ACC112 (cell line): ENCODE data around the gene CA10.

ENCODE experiments used
- H2AFZ ChIP-seq: fragments of 200-600 bp; sonication (generic); one replicate; pipeline ENCODE4 v1.6.0; 2017; ENCODE audit warnings: antibody characterized with exemption, low read length; ENCODE audit not compliant: unreplicated experiment
- H3K27ac ChIP-seq: fragments of 200-600 bp; sonication (generic); 2 replicates; pipeline ENCODE4 v1.5.1; 2014; ENCODE audit warnings: low read depth, mild to moderate bottlenecking, antibody characterized with exemption, low read length, moderate library complexity
- H3K27me3 ChIP-seq: fragments of 200-600 bp; sonication (generic); 2 replicates; pipeline ENCODE4 v1.6.1; 2014; ENCODE audit warnings: mild to moderate bottlenecking, antibody characterized with exemption, low read length, moderate library complexity, mixed read lengths; ENCODE audit not compliant: insufficient read depth
- H3K36me3 ChIP-seq: fragments of 200-600 bp; sonication (generic); 2 replicates; pipeline ENCODE4 v1.6.1; 2016; ENCODE audit warnings: mild to moderate bottlenecking, antibody characterized with exemption, low read length, moderate library complexity, mixed read lengths; ENCODE audit not compliant: insufficient read depth
- H3K4me1 ChIP-seq: fragments of 200-600 bp; sonication (generic); one replicate; pipeline ENCODE4 v1.6.1; 2016; ENCODE audit warnings: low read length, mixed read lengths; ENCODE audit not compliant: insufficient read depth, unreplicated experiment, control insufficient read depth
- H3K4me3 ChIP-seq: fragments of 200-600 bp; sonication (generic); 2 replicates; pipeline ENCODE4 v1.5.1; 2014; ENCODE audit warnings: mild to moderate bottlenecking, low read depth, low read length
- H3K79me2 ChIP-seq: fragments of 200-600 bp; sonication (generic); one replicate; pipeline ENCODE4 v1.6.0; 2016; ENCODE audit warnings: low read length; ENCODE audit not compliant: control insufficient read depth, unreplicated experiment, insufficient read depth

The CA10 gene

DNA sequence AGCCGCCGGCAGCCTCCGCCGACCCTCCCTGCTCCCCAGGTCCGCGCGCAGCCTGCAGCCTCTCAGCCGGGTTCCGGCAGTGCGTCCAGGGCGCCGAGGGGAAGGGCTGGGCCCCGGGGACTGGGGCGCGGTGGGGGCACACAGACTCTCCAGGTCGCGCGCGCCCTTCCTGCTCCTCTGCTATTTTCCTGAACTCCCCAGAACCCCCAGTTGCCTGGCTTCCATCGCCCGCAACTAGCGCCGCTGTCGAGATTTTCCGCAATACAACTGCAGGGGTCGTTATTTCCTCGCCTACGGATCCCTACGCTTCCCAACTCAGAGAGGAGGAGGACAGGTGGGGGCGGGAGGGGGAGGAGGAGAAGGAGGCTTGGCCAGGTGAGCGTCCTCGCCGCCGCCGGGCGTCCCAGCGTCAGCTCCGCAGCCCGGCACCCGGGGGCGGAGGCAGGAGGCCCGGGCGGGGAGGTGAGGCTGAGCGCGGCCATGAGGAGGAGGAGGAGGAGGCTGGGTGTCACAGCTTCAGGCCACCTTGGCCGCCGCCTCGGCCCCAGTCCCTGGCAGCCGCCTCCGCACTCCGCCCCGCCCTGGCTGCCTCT lies at the start of gene CA10:
CA10 (minus strand) TSS at position 265 of the 593 bp plus-strand sequence.
- Histone ChIP-seq H3K27ac (no peak within 1 kb of the TSS), H3K79me2 (no peaks in the 10 kb centered on the region), H2AFZ (no peak within 1 kb of the TSS), H3K36me3 (no peaks in the 10 kb centered on the region), H3K4me1 (no peaks in the 10 kb centered on the region), H3K4me3 (no peak within 1 kb of the TSS), H3K27me3 (peaks cover 37% of the 10 kb centered on the region)

DNA sequence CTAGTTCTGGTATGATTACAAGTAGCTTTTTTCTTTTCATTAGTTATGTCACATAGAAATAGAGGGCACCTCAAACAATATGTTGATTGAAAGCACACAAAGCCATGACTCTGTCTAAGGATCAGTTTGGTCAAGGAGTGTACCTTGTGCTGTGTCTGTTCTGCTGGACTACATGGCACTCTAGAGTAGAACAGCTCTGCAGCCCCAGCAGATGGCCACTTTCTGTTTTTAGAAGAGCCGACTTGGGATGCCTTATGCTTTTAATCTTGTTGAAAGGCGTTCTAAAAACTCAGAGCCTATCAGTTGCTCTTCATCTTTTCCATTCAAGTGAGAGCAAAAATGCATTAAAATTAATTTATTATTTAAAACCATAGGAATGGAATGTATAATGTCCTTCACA lies 49.3 kb upstream of the CA10 start:
- H3K36me3 ChIP-seq: no peaks in the 10 kb centered on the region
- no peaks in the 10 kb centered on the region for H3K4me1 ChIP-seq
- no peak overlapping the region for H2AFZ ChIP-seq
- no peak overlapping the region for H3K27ac ChIP-seq
- H3K79me2 ChIP-seq: no peaks in the 10 kb centered on the region
- H3K4me3 ChIP-seq: no peak overlapping the region
- H3K27me3 ChIP-seq: no peaks in the 10 kb centered on the region

DNA sequence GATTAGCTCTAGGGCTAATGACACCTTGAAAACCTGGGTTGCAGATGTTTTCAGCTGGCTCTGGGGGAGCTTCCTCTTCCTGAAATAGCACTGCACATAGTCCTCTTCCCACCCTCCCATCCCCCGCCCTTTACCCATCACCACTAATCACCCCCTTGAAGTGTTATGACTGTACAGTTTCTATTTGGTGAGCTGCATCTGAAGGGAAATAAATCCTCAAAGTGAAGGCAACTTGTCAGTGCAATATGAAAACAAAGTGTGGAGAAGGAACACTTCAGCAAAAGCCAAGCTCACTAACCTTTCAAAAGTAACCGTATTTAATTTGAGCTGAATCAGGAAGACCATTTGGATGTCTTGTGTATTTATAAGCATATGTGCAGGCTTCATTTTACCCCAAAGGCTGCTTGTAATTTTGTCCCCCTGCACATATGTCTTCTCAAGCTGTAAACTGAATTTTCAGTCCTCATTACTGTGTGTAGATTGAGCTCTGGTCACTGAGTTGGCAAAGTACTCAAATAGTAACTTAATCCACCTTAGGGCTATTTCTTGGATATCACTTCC lies 44.1 kb upstream of the CA10 start:
- H3K4me3 ChIP-seq: no peak overlapping the region
- H3K4me1 ChIP-seq: no peaks in the 10 kb centered on the region
- no peak overlapping the region for H2AFZ ChIP-seq
- H3K27ac ChIP-seq: no peak overlapping the region
- no peaks in the 10 kb centered on the region for H3K36me3 ChIP-seq
- H3K79me2 ChIP-seq: no peaks in the 10 kb centered on the region
- no peaks in the 10 kb centered on the region for H3K27me3 ChIP-seq

DNA sequence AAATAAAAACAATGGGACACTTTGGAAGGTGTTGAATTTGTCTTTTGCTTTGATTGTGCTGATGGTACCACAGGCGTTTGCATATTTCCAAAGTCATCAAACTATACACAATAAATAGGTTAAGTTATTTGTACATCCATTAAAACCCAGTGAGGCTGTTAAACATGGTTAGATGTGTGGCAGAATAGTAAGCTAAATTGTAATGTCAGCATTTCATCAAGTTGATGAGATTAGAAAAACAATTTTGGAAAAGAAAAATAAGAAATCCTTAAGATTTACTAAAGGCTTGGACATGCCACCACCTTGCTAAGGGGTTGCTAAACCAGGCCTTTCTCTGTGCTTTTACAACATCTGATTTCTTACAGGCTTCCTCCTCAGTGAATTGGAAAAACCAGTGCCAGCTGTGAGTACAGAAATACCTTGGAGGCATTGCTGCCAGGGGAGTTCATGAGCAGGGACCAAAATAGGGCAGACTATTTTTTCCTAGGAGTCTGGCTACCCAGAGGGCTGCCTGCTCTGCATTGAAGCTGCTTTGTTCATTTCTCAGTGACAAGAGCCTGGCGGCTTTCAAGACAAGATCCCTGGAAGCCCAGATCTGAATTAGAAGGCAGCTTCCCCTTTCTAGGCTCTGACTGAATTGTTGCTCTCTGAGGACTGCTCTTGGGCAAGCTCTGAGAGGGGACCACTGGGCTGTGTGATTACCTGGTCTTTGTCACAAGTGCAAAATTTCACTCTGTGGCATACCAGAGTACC lies 43.4 kb upstream of the CA10 start:
- Histone ChIP-seq H3K27ac (no peak overlapping the region), H3K4me3 (no peak overlapping the region), H3K36me3 (no peaks in the 10 kb centered on the region), H3K27me3 (no peaks in the 10 kb centered on the region), H2AFZ (no peak overlapping the region), H3K4me1 (no peaks in the 10 kb centered on the region), H3K79me2 (no peaks in the 10 kb centered on the region)

DNA sequence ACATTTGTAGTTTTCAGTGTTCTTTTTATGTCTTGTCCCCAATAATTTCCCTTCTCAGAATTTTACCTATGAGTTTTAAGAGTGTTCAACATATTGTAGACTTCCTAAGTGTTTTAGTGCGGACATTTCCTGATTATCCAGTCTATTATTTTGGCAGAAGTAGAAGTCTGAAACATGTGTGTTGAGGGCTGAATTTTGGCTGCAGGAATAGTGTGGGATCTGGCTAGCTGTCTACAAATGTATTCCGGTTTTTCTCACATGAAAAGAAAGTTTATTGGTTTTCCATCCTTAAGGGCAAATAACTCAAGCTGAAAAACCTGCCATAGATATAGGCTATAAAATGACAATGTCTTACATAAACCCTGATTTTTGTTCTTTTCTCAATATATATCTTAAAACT lies 33.0 kb upstream of the CA10 start:
- Histone ChIP-seq H3K79me2 (no peaks in the 10 kb centered on the region), H2AFZ (no peak overlapping the region), H3K27ac (no peak overlapping the region), H3K4me3 (no peak overlapping the region), H3K36me3 (no peaks in the 10 kb centered on the region), H3K4me1 (no peaks in the 10 kb centered on the region), H3K27me3 (no peaks in the 10 kb centered on the region)

- no peak overlapping the region for H3K4me3 ChIP-seq
- no peaks in the 10 kb centered on the region for H3K27me3 ChIP-seq
- no peaks in the 10 kb centered on the region for H3K36me3 ChIP-seq
- H2AFZ ChIP-seq: no peak overlapping the region
- H3K79me2 ChIP-seq: no peaks in the 10 kb centered on the region
- H3K4me1 ChIP-seq: no peaks in the 10 kb centered on the region
- no peak overlapping the region for H3K27ac ChIP-seq
Measured at GRCh38 chr17:52181782-52182181, 23.3 kb upstream of the CA10 start.

- Histone ChIP-seq H3K4me3 (no peak overlapping the region), H3K36me3 (no peaks in the 10 kb centered on the region), H2AFZ (no peak overlapping the region), H3K4me1 (no peaks in the 10 kb centered on the region), H3K27me3 (no peaks in the 10 kb centered on the region), H3K79me2 (no peaks in the 10 kb centered on the region), H3K27ac (no peak overlapping the region)
Measured at GRCh38 chr17:52178012-52178411, 19.5 kb upstream of the CA10 start.

- H2AFZ ChIP-seq: no peak overlapping the region
- H3K36me3 ChIP-seq: no peaks in the 10 kb centered on the region
- no peak overlapping the region for H3K27ac ChIP-seq
- no peaks in the 10 kb centered on the region for H3K79me2 ChIP-seq
- no peak overlapping the region for H3K4me3 ChIP-seq
- H3K27me3 ChIP-seq: no peaks in the 10 kb centered on the region
- no peaks in the 10 kb centered on the region for H3K4me1 ChIP-seq
Measured at GRCh38 chr17:52170963-52171572, 12.6 kb upstream of the CA10 start.

DNA sequence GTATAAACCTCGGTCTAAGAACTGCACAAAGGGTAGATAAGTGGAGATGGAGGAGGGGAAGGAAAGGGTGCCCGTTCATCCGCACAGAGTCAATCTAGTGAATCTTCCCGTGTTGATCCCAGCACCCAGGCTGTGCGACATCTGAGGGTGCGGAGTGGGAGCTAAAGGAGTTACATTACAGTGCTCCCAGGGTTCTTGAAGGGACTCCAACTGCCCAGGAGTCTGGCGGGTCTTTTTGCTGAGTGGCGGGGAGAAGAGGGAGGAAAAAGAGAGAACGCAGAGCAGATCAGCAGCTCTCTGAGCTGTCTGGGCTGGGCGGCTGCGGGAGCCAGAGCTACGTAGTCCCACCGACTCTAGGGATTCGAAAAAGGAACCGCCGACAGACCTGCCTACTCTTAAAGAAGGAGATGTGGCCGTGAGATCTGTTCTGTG lies 1.6 kb upstream of the CA10 start:
- Histone ChIP-seq H3K79me2 (no peaks in the 10 kb centered on the region), H3K4me1 (no peaks in the 10 kb centered on the region), H2AFZ (no peak overlapping the region), H3K27me3 (peaks cover 37% of the 10 kb centered on the region), H3K36me3 (no peaks in the 10 kb centered on the region), H3K27ac (no peak overlapping the region), H3K4me3 (no peak overlapping the region)

DNA sequence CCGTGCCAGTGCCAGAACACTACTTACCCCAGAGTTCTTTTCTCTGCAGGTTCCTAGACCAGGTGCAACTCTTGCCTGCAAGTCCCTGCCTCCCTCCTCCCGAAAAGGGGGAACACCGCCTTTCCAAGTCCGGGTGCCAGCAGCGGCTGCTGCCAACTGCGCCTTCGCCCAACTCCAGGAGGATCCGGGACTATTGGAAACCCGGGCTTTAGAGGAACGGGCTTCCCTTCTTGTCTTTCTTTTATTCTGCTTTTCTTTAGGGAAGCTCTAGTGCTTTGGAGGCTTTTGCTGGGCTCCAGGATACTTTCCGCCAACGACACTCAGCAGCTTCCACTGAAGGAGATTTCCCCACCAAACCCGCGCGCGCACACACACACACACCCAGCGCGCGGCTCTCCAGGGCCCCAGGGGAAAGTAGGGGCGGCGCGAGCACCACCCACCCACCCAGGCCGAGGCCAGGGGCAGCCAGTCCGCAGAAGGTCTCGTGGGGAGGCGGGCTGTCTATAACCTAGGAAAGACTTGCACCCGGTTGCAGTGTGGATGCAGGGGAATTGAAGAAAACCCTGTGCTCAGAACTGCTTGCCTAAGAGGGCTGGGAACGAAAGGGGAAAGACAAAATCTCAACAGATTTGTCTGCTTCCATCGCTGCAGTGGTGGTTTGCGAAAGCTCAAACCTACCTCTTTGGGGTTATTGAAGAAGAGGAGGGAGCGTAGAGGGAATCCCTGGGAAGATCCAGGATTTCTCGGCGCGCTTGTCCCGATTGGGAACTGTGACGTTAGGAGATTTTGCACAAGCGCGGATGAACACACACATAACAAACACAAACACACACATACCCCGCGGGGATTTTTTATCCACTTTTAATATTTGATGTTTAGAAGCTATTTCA lies 977 bp upstream of the CA10 start:
- Histone ChIP-seq H3K27ac (no peak overlapping the region), H3K36me3 (no peaks in the 10 kb centered on the region), H3K27me3 (peaks cover 37% of the 10 kb centered on the region), H2AFZ (no peak overlapping the region), H3K79me2 (no peaks in the 10 kb centered on the region), H3K4me3 (no peak overlapping the region), H3K4me1 (no peaks in the 10 kb centered on the region)
